K562 (cell line): ENCODE measurements around the gene GPR35.

Source experiments
- DDX20 ChIP-seq: fragments of 450-650 bp; IDR thresholded peaks from 2 replicates; pipeline ENCODE4 v1.6.1; 2016; ENCODE audit warnings: missing genetic modification characterization, low read depth, mild to moderate bottlenecking, missing compliant biosample characterization, moderate library complexity
- SMARCE1 ChIP-seq: fragments of 450-650 bp; IDR thresholded peaks from 2 replicates; pipeline ENCODE4 v1.7.1; 2016; ENCODE audit warnings: mild to moderate bottlenecking
- TBP ChIP-seq: optimal IDR thresholded peaks from 2 replicates; pipeline ENCODE3; 2011; ENCODE audit warnings: low read depth, low read length, improper control_type of control experiment
- TF ChIP-seq, protein P1 (sequence below), 3 experiments: IDR thresholded peaks in 2 of 3; conservative IDR thresholded peaks in 1 of 3; 2 replicates each; pipeline ENCODE4 v1.5.1; 2011 to 2012; ENCODE audit warnings: low read length in 3 of 3, mild to moderate bottlenecking in 3 of 3, control low read depth in 2 of 3, improper control_type of control experiment in 1 of 3, inconsistent platforms in 1 of 3, low read depth in 1 of 3, mixed read lengths in 1 of 3, moderate library complexity in 1 of 3; ENCODE audit not compliant: insufficient read depth in 2 of 3
- TF ChIP-seq, protein P2 (sequence below): fragments of 450-650 bp; IDR thresholded peaks from 2 replicates; pipeline ENCODE4 v1.7.1; 2018; ENCODE audit warnings: mild to moderate bottlenecking, low read depth; ENCODE audit not compliant: partially characterized antibody

DNA sequence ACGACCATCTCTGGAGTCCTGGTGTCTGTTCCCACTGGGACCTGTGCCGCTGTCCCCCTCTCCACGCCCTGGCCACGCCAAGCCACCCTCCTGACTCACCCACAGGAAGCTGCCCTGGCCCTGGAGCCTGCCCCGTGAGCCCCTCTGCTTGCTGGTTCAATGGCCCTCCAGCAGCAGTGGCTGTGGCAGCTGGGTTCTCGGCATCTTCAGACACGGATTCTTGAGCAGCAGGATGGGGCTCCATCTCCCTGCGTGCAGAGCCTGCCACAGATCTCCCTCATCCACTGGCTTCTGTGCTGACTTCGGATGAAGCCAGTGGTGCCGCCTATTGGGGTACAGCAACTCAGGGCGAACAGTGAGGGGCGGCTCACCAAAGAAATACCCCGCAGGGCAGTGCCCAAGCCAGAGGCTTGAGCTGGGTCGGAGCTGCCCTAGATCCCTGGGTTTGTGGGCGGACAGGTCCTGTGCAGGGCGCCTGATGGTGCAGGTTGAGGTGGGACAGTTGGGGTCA is 24.8 kb upstream of the GPR35 start:
- TF ChIP-seq DDX20 (tag) (no peak), SMARCE1 (no peak), TBP (no peak)
- TF ChIP-seq, protein P1, sequence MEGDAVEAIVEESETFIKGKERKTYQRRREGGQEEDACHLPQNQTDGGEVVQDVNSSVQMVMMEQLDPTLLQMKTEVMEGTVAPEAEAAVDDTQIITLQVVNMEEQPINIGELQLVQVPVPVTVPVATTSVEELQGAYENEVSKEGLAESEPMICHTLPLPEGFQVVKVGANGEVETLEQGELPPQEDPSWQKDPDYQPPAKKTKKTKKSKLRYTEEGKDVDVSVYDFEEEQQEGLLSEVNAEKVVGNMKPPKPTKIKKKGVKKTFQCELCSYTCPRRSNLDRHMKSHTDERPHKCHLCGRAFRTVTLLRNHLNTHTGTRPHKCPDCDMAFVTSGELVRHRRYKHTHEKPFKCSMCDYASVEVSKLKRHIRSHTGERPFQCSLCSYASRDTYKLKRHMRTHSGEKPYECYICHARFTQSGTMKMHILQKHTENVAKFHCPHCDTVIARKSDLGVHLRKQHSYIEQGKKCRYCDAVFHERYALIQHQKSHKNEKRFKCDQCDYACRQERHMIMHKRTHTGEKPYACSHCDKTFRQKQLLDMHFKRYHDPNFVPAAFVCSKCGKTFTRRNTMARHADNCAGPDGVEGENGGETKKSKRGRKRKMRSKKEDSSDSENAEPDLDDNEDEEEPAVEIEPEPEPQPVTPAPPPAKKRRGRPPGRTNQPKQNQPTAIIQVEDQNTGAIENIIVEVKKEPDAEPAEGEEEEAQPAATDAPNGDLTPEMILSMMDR (IDR thresholded peaks at IDR 0.05 in 2 of 3, conservative IDR thresholded peaks at IDR 0.05 in 1 of 3; ENCODE audit: insufficient read depth in 2 of 3, low read depth in 1 of 3, low read length in 3 of 3) = no peak
- TF ChIP-seq, protein P2, sequence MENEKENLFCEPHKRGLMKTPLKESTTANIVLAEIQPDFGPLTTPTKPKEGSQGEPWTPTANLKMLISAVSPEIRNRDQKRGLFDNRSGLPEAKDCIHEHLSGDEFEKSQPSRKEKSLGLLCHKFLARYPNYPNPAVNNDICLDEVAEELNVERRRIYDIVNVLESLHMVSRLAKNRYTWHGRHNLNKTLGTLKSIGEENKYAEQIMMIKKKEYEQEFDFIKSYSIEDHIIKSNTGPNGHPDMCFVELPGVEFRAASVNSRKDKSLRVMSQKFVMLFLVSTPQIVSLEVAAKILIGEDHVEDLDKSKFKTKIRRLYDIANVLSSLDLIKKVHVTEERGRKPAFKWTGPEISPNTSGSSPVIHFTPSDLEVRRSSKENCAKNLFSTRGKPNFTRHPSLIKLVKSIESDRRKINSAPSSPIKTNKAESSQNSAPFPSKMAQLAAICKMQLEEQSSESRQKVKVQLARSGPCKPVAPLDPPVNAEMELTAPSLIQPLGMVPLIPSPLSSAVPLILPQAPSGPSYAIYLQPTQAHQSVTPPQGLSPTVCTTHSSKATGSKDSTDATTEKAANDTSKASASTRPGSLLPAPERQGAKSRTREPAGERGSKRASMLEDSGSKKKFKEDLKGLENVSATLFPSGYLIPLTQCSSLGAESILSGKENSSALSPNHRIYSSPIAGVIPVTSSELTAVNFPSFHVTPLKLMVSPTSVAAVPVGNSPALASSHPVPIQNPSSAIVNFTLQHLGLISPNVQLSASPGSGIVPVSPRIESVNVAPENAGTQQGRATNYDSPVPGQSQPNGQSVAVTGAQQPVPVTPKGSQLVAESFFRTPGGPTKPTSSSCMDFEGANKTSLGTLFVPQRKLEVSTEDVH = no peak
